Left hindlimb (tissue), 1 donor: ENCODE data around the gene XYLT2.
"Not testable (repeated sequence)": the region's sequence is repeated elsewhere in the genome, so short reads cannot be mapped to it uniquely, and the experiment has no call there.

ENCODE experiments used
- DNase-seq: peaks from one replicate; pipeline ENCODE4 v3.0.0-alpha.2; 2018

Gene XYLT2

DNA sequence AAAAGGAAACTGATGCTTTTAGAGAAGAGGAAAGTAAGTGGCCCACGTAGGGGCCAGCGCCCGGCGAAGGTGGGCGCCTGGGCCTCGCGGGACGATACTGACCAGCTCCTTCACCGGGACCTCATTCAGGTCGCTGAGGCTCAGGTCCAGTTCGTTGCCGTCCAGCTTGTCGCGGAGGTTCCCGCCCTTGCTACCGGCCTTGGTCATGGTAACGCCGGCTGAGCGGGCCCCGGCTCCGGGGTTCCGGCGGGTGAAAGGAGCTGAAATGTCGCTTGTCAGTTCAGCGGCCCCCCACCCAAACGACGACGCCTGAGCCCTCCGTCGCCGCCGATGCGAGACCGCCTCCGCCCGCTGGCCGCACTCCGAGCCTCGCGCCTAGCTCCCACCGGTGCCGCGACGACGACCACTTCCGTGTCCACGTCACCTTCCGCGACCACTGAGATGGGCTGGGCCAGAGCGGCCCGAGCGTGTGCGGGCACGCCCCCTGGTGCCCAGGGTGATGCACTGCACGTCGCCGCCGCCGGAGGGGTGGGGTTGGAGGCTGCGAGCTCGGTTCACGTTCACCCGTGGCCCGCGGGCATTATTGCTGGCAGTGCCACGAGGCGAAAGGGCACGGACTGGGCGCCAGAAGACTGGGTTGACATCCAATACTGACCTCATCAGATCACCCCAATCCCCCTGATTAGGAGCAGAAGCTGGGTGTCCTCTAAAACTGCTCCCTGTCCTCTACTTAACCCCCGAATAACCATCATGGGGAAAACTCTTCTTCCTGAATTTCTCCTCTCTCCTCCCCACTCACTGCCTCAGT is 51.4 kb downstream of the XYLT2 start, which contains the start of gene LRRC59:
Gene LRRC59 (minus strand): TSS at position 413 of the 808 bp plus-strand sequence. CDS start 206 bp downstream, at position 207.
- DNase-seq = peak; percentile 92

DNA sequence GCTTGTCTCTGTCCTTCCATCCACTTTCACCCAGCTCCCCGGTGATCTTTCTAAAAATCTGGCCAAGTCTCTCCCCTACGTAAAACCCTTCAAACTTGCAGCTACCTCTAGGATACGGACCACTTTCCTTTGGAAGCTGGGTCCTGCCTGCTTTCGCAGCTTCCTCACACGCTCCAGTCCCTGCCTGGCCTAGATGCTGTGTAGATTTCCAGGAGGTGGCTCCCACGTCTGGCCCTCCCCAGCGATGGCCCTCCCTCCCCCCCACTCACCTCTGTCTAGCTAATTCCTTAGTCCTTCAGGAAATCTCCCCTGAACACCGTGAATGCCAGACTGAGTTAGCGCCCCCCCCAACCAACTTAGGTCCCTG is 52.0 kb downstream of the XYLT2 start:
- DNase-seq = no peak

DNA sequence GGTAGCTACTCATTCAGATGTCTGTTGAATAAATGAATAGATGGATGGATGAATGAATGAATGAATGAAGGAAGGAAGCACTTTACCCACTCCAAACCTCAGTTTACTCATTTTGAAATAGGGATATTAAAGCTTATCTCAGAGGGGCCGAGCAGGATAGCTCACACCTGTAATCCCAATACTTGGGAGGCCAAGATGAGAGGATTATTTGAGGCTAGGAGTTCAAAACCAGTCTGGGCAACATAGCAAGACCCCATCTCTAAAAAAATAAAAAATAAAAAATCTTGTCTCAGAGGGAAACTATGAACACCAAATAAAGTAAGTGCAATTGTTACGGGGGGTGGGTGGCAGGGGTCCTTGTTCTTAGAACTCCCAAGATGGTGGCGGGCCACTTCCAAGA is 52.7 kb downstream of the XYLT2 start:
- not testable (repeated sequence) for DNase-seq

DNA sequence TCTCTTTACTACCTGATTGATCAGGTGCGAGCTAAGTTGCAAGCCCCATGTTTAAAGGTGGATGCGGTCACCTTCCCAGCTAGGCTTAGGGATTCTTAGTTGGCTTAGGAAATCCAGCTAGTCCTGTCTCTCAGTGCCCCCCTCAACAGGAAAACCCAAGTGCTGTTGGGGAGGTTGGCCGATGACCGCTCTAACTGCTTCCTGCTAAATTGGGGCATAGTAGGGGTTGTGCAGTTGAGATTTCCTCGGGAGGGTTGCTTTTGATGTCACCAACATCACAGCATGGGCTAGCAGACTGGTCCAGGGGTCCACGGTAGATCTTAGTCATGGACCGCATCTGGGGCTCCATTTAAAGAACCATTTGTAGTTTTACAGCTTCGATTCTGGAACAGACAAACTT is 53.7 kb downstream of the XYLT2 start:
- DNase-seq = not testable (repeated sequence)

DNA sequence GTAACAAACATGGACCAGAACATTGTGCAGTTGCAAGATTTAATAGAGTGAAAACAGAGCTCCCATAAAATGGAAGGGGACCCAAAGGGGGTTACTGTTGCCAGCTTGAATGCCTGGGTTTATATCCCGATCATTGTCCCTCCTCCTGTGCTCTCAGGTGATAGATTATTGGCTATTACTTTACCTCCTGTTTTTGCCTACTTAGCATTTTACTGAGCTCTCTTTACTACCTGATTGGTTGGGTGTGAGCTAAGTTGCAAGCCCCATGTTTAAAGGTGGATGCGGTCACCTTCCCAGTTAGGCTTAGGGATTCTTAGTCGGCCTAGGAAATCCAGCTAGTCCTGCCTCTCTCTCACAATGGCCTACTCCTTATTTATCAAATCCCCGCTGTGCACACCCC is 59.4 kb downstream of the XYLT2 start:
- DNase-seq = not testable (repeated sequence)

DNA sequence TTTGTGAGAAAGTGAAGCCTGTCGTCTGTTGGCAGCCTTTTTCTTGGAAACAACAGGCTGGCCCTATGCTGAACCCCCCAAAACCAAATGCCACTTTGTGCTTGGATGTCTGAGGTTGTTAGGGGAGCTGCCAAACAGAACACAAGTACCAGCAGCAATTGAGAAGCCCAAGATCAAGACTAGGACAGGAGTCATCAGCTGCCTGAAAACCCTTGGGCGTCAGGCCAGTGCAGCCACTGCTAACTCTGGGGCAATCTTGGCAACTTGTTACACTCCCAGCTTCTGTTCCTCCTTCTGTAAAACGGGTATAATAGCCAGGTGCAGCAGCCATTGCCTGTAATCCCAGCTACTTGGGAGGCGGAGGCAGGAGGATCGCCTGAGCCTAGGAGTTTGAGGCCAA is 60.7 kb downstream of the XYLT2 start:
- no peak for DNase-seq

DNA sequence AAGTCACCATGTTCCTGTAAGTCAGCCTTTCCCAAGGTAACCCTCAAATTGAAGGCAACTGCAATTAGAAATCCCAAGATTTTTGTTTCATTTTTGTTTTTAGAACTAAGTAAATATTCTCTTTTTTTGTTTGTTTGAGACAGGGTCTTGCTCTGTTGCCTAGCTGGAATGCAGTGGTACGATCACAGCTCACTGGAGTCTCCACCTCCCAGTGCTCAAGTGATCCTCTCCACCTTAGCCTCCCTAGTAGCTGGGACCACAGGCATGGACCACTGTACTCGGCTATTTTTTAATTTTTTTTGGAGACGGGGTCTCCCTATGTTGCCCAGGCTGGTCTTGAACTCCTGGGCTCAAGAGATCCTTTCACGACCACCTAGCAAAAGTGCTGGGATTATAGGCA is 62.0 kb downstream of the XYLT2 start:
- DNase-seq = no peak
